Measurements from ENCODE around the gene HNRNPM. TPM values are rescaled to one million over a fixed set of nuclear protein-coding genes. Genes with fewer than 3 reads are reported as not detected.

The HNRNPM gene
- total RNA-seq, 1 donor from 2014 or later = 317 TPM

GRCh38 chr19:8478598-8478997 lies 33.8 kb downstream of the HNRNPM start:
- peaks cover 19% of the 10 kb centered on the region for H3K4me1 Mint-ChIP-seq (ENCODE audit: unreplicated experiment)
- TF ChIP-seq, protein P1, sequence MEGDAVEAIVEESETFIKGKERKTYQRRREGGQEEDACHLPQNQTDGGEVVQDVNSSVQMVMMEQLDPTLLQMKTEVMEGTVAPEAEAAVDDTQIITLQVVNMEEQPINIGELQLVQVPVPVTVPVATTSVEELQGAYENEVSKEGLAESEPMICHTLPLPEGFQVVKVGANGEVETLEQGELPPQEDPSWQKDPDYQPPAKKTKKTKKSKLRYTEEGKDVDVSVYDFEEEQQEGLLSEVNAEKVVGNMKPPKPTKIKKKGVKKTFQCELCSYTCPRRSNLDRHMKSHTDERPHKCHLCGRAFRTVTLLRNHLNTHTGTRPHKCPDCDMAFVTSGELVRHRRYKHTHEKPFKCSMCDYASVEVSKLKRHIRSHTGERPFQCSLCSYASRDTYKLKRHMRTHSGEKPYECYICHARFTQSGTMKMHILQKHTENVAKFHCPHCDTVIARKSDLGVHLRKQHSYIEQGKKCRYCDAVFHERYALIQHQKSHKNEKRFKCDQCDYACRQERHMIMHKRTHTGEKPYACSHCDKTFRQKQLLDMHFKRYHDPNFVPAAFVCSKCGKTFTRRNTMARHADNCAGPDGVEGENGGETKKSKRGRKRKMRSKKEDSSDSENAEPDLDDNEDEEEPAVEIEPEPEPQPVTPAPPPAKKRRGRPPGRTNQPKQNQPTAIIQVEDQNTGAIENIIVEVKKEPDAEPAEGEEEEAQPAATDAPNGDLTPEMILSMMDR (conservative IDR thresholded peaks at IDR 0.05) = no peak
- DNase-seq (ENCODE audit: extremely low spot score, unreplicated experiment) = no peak
- no peaks in the 10 kb centered on the region for H3K9me3 Mint-ChIP-seq
- no peak overlapping the region for H3K4me3 Mint-ChIP-seq
- H3K36me3 Mint-ChIP-seq = peaks cover 30% of the 10 kb centered on the region
- peak overlapping the region; percentile 48 for H3K27ac Mint-ChIP-seq
- no peaks in the 10 kb centered on the region for H3K27me3 Mint-ChIP-seq

- Mint-ChIP-seq H3K36me3 (peaks cover 23% of the 10 kb centered on the region), H3K27ac (peak overlapping the region; percentile 74), H3K27me3 (no peaks in the 10 kb centered on the region), H3K4me3 (no peak overlapping the region), H3K4me1 (ENCODE audit: unreplicated experiment) (peaks cover 15% of the 10 kb centered on the region), H3K9me3 (no peaks in the 10 kb centered on the region)
- TF ChIP-seq, protein P1 (conservative IDR thresholded peaks at IDR 0.05) = no peak
- DNase-seq (ENCODE audit: extremely low spot score, unreplicated experiment) = no peak
Observed at GRCh38 chr19:8481201-8481600, 36.4 kb downstream of the HNRNPM start.

DNA sequence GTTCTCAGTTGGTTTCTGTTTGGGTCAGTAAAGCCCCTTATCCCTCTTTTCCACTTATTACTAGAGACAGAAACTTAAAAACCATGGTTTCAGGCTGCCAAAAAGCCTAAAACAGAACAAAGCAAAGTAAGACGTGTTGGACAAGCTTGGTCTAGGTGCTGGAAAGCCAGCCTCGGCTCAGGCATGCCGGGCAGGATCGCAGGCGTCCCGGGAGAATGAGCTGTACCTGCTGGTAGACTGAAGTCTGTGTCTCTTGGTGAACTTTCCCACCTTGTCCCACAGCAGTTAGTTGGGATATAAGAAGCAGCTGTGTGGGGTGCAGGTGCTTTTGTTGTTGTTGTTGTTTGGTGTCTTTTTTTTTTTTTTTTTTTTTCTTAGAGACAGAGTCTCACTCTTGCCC lies 36.8 kb downstream of the HNRNPM start:
- H3K36me3 Mint-ChIP-seq = peaks cover 25% of the 10 kb centered on the region
- H3K4me3 Mint-ChIP-seq = no peak overlapping the region
- H3K4me1 Mint-ChIP-seq (ENCODE audit: unreplicated experiment) = peaks cover 15% of the 10 kb centered on the region
- peak overlapping the region; percentile 74 for H3K27ac Mint-ChIP-seq
- TF ChIP-seq, protein P1 (conservative IDR thresholded peaks at IDR 0.05) = no peak
- no peaks in the 10 kb centered on the region for H3K27me3 Mint-ChIP-seq
- no peaks in the 10 kb centered on the region for H3K9me3 Mint-ChIP-seq
- no peak for DNase-seq (ENCODE audit: extremely low spot score, unreplicated experiment)

DNA sequence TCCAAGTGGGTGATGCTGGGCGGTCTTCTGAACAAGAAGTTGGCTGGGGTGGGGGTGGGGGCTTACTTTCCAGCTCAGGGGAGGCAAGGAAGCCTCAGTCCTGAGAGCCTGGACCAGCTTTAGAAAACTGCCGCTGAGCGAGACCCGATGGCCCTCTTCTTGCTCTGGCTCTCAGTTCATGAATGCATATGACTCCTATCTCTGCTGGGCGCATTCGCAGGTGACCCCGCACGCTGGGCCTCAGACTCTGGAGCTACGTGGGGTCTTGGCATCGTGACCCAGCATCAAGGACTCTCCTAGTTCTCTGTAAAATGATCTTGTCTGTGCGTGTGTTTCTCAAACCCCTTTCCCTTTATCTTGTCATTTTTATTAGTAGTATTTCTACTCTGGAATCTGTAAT lies 37.9 kb downstream of the HNRNPM start:
- Mint-ChIP-seq H3K4me1 (ENCODE audit: unreplicated experiment) (peaks cover 15% of the 10 kb centered on the region), H3K4me3 (no peak overlapping the region), H3K36me3 (peaks cover 29% of the 10 kb centered on the region), H3K9me3 (no peaks in the 10 kb centered on the region), H3K27me3 (no peaks in the 10 kb centered on the region), H3K27ac (no peak overlapping the region)
- no peak for DNase-seq (ENCODE audit: extremely low spot score, unreplicated experiment)
- TF ChIP-seq, protein P1 (conservative IDR thresholded peaks at IDR 0.05) = no peak

- no peaks in the 10 kb centered on the region for H3K9me3 Mint-ChIP-seq
- H3K36me3 Mint-ChIP-seq = peaks cover 28% of the 10 kb centered on the region
- DNase-seq (ENCODE audit: extremely low spot score, unreplicated experiment) = no peak
- TF ChIP-seq, protein P1 (conservative IDR thresholded peaks at IDR 0.05) = no peak
- no peaks in the 10 kb centered on the region for H3K27me3 Mint-ChIP-seq
- no peak overlapping the region for H3K27ac Mint-ChIP-seq
- H3K4me3 Mint-ChIP-seq = no peak overlapping the region
- peaks cover 12% of the 10 kb centered on the region for H3K4me1 Mint-ChIP-seq (ENCODE audit: unreplicated experiment)
Observed at GRCh38 chr19:8483165-8483564, 38.4 kb downstream of the HNRNPM start.

GRCh38 chr19:8484331-8484894 lies 39.6 kb downstream of the HNRNPM start:
- Mint-ChIP-seq H3K4me3 (no peak overlapping the region), H3K9me3 (no peaks in the 10 kb centered on the region), H3K27me3 (no peaks in the 10 kb centered on the region), H3K4me1 (ENCODE audit: unreplicated experiment) (peaks cover 15% of the 10 kb centered on the region), H3K36me3 (peaks cover 26% of the 10 kb centered on the region), H3K27ac (no peak overlapping the region)
- TF ChIP-seq, protein P1 (conservative IDR thresholded peaks at IDR 0.05) = no peak
- no peak for DNase-seq (ENCODE audit: extremely low spot score, unreplicated experiment)

All from type B pancreatic cell (in vitro differentiated cells).